Measurements from ENCODE around the gene VRK2.
"Not testable (repeated sequence)": the region's sequence is repeated elsewhere in the genome, so short reads cannot be mapped to it uniquely, and the experiment has no call there.

VRK2 gene

GRCh38 chr2:58170334-58170933, 123.8 kb downstream of the VRK2 start:
- not testable (repeated sequence) for DNase-seq

GRCh38 chr2:58171831-58172230, 125.2 kb downstream of the VRK2 start:
- DNase-seq, result not testable (repeated sequence)

- DNase-seq, result not testable (repeated sequence)
These were observed 130.6 kb downstream of the VRK2 start for GRCh38 chr2:58177187-58177586.

- not testable (repeated sequence) for DNase-seq
These were observed 133.6 kb downstream of the VRK2 start for GRCh38 chr2:58180175-58180574.

GRCh38 chr2:58180635-58181034, 134.0 kb downstream of the VRK2 start:
- no peak for DNase-seq

GRCh38 chr2:58182527-58182926, 135.9 kb downstream of the VRK2 start:
- no peak for DNase-seq

- DNase-seq, result no peak
These were observed 139.9 kb downstream of the VRK2 start for GRCh38 chr2:58186501-58186900.

GRCh38 chr2:58187022-58187421, 140.4 kb downstream of the VRK2 start:
- not testable (repeated sequence) for DNase-seq

GRCh38 chr2:58194458-58194857, 147.9 kb downstream of the VRK2 start:
- DNase-seq, result peak; percentile 91

- DNase-seq, result no peak
These were observed 149.1 kb downstream of the VRK2 start for GRCh38 chr2:58195662-58196061.

GRCh38 chr2:58197894-58198293, 151.3 kb downstream of the VRK2 start:
- no peak for DNase-seq

- DNase-seq, result no peak
These were observed 155.8 kb downstream of the VRK2 start for GRCh38 chr2:58202404-58202803.

GRCh38 chr2:58203018-58203417, 156.4 kb downstream of the VRK2 start:
- no peak for DNase-seq

- no peak for DNase-seq
These were observed 157.8 kb downstream of the VRK2 start for GRCh38 chr2:58204195-58204959.

GRCh38 chr2:58206785-58207184, 160.2 kb downstream of the VRK2 start:
- no peak for DNase-seq

GRCh38 chr2:58207189-58207588, 160.6 kb downstream of the VRK2 start:
- DNase-seq, result no peak

Measured in NCI-H2081 treated with DMSO at 0.1 percent for 48 hours (cell line).